ENCODE measurements around the gene KIF13A.
"Not testable (repeated sequence)": the region's sequence is repeated elsewhere in the genome, so short reads cannot be mapped to it uniquely, and the experiment has no call there.

Gene KIF13A

DNA sequence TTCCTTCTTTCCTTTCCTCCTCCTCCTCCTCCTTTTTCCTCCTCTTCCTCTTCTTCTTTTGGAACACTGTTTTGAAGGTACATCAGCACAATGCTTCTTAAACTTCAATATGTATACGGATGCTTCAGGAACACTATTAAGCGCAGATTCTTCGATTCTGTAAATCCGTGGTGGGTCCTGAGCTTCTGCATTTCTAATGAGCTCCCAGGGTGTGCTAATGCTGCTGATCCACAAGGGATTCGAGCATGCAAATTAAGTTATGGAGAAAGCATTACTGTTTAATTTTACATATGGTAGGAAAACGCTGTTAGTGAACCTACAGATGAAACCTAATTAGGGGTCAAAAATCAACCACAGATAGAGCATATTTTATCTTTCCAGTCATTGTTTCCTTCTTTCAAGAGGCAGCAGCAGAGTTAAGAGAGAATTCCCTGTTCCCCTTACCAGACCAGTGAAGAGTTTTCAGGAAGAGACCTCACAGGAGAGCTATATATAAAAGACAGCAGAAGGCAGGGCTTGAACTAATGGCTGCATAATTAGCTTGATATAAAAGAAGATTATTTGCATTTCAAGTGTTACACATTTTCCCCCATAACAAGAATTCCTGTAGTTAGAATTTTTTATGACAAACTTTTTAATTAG is 47.2 kb downstream of the KIF13A start:
- DNase-seq (ENCODE audit: low read depth, low spot score), result no peak
- H3K27ac ChIP-seq, result no peak overlapping the region

GRCh38 chr6:17938901-17939300 is 48.5 kb downstream of the KIF13A start:
- DNase-seq (ENCODE audit: low read depth, low spot score), result no peak
- peak overlapping the region; percentile 58 for H3K27ac ChIP-seq

DNA sequence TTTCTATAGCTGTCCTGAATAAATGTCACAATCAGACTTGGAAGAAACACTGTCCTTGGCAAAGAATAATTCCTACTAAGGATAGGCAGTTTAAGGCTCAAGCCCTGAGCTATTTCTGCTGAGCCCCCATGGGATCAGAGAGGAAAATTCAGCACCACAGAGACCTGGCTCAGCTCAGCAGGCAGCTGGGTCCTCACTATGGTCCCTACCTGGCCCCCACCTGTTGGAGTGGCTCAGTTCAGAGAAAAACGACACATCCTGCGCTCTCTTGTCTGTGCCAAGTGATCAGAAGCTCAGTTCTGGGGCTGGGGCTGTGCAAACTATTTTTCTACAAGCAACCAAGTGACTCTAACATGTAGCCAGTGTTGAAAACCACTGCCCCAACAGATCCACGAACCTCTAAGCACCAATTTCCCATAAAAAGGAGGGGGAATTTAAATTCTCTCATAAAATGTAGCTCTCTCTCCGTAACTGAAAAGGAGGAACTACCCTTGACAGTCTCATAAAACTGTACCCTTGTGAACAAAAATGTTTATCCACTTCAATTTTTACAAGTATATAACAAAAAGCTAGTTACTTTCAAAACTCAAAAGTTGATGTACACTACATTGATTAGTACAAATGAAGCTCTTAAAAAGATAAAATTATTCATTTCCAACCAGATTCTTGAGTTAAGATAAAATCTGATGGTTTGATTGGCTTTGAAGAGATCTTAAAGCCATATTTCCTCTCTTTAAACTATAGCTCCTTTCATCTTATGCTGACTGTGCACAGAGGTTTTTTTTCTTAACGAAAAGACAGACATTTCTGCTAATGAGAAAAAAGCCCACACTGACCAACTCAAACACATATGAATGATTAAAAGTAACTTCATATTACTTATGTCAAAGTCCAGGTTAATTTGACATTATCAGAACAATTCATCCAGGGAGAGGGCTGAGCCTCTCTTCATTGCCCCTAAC is 52.0 kb downstream of the KIF13A start:
- no peak for DNase-seq (ENCODE audit: low read depth, low spot score)
- no peak overlapping the region for H3K27ac ChIP-seq

GRCh38 chr6:17933716-17934115 is 53.7 kb downstream of the KIF13A start:
- DNase-seq (ENCODE audit: low read depth, low spot score), result no peak
- H3K27ac ChIP-seq, result peak overlapping the region; percentile 51

- no peak for DNase-seq (ENCODE audit: low read depth, low spot score)
- peak overlapping the region; percentile 51 for H3K27ac ChIP-seq
Observed at GRCh38 chr6:17932330-17932852, 55.0 kb downstream of the KIF13A start.

DNA sequence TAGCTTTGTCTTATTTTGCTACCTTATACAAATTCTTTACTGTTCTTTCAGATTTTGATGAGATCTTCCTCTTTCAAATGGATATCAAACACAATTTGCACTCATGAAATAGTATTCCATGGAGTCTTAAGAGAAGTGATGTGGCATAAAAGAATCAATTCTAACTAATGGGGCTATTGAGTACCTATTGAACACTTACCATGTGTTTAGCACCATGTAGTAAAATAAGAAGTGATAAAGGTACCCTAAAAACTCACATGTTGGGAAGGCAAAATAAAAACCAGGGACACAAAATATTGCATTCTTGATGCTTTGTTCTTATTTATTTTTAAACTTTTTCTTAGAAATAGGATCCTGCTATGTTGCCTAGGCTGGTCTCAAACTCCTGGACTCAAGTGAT is 56.2 kb downstream of the KIF13A start:
- H3K27ac ChIP-seq, result no peak overlapping the region
- no peak for DNase-seq (ENCODE audit: low read depth, low spot score)

- no peak overlapping the region for H3K27ac ChIP-seq
Observed at GRCh38 chr6:17930321-17930993, 57.0 kb downstream of the KIF13A start.

GRCh38 chr6:17928514-17929430 is 58.7 kb downstream of the KIF13A start:
- DNase-seq (ENCODE audit: low read depth, low spot score), result no peak
- H3K27ac ChIP-seq, result peak overlapping the region; percentile 44

More at GRCh38 chr6:17930321-17930993, 57.0 kb downstream of the KIF13A start:
- DNase-seq (ENCODE audit: low read depth, low spot score), result no peak

DNA sequence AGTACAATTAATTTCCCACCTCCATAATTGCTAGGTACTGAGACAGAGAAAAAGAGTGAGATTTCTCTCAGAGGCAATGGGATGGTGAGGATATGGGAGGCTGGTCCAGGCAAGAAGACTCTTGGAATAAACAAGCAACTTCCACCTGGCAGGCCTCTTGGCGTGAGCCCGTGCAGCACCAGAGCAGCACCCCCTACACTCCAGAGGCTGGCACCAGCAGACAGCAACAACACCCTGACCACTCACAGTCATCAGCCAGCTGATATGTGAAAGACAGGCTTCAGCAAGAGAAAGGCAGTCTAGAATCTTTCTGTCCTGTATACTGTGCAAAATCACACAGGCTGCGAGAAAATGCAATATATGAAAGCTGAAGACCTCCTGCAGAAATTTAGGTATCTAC is 59.7 kb downstream of the KIF13A start:
- no peak overlapping the region for H3K27ac ChIP-seq
- DNase-seq (ENCODE audit: low read depth, low spot score), result no peak

GRCh38 chr6:17923401-17923863 is 64.0 kb downstream of the KIF13A start:
- no peak for DNase-seq (ENCODE audit: low read depth, low spot score)
- no peak overlapping the region for H3K27ac ChIP-seq

DNA sequence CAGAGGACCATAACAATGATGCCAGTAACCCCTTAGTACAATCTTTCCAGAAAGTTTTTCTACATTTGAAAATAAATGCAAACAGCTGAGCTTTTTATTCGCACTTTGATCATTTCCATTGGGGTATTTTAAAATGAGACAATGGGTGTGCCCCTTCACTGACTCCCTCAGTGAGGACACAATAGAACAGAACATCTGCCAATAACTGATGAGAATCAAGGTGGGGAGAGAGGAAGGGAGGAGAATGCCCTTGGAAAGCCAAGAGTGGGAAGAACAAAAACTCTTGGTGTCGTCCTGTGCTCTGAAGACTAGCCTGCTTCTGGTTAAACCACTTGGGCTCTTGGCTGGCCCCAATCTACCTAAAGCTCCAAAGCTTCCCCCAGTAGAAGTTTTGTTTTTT is 66.0 kb downstream of the KIF13A start:
- DNase-seq (ENCODE audit: low read depth, low spot score), result no peak

DNA sequence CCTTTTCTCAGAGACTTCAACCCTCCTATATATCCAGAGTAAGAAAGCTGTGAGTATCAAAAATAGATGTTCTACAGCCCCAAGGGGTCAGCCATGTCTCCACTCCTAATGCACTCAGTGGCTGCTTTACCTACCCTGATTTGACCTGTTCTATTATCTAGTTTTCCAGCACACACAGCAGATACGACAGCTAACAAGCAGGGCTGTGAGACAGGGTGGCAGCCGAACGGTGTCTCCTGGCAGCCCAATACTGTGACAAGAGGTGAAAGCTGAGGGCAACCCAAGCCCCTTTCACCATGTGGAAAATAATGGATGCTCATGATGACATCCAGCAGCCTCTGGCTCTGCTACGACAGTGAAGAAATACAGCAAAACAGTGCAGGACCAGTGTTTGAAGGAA is 67.9 kb downstream of the KIF13A start:
- DNase-seq (ENCODE audit: low read depth, low spot score), result no peak
- H3K27ac ChIP-seq, result no peak overlapping the region

More for the DNA sequence above, 66.0 kb downstream of the KIF13A start:
- H3K27ac ChIP-seq, result no peak overlapping the region

DNA sequence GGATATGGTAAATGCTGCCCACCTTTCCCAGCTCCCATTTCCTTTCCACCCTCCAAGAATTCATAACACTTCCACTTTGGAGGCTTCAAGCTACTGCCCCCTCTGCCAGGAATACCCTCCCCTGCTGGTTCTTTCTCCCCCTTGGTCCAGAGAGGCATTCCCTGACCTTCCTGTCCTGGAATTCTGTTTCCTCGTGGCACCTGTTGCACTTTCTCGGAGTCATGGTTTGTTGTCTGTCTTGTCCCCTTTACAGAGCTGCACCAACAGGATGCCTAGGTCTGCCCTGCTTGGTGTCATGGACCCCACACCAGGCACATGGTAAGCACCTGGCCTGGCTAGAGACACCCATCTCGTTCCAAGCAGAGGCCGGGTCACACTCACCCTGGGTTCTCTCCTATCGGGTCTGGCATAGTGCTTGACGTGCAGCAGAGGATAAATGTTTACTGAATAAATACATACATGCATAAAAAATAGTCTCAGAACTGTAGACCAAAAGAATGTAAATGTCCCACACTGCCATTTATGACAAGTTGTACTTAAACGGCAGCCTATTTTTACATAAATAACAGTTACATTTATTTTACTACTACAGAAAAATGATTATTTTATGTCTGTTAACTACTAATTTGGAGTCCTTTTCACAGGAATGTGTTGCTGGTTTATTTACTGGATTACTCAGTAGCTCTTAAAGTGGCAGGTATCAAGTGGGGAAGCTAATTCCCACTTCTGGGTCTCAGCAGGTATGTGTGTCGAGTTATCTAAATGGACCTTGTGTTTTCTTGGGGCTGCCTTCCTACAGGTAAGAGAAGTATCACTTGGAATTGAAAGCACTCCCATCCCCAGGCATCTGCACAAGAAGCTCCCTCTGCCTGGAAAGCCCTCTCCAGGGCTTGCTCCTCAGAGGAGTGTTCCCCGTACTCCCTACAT is 69.3 kb downstream of the KIF13A start:
- no peak for DNase-seq (ENCODE audit: low read depth, low spot score)
- no peak overlapping the region for H3K27ac ChIP-seq

DNA sequence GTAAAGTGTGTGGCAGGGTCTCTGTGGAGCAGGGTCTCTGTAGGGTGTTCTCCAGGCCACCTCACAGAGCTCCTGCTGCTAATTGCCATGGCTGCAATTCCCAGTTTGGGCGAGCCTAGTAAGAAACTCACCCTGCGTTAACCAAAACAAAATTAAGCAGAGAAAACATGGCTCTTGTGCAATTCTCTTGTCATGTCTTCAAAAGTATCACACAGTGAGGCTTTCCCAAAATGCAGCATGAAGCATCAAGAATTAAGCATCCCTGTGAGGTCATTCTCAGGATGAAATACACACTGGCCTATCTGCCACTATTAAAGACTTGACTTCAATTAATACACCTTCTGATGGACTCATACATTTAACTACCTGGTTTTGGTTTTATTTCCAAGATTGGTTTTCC is 72.8 kb downstream of the KIF13A start:
- H3K27ac ChIP-seq, result no peak overlapping the region
- no peak for DNase-seq (ENCODE audit: low read depth, low spot score)

- no peak for DNase-seq (ENCODE audit: low read depth, low spot score)
- H3K27ac ChIP-seq, result no peak overlapping the region
Observed at GRCh38 chr6:17912521-17912920, 74.9 kb downstream of the KIF13A start.

- H3K27ac ChIP-seq; DNase-seq (ENCODE audit: low read depth, low spot score): not testable (repeated sequence)
Observed at GRCh38 chr6:17911656-17912055, 75.8 kb downstream of the KIF13A start.

- no peak for DNase-seq (ENCODE audit: low read depth, low spot score)
- H3K27ac ChIP-seq, result peak overlapping the region; percentile 5
Observed at GRCh38 chr6:17910189-17910588, 77.2 kb downstream of the KIF13A start.

GRCh38 chr6:17908831-17909230 is 78.6 kb downstream of the KIF13A start:
- peak overlapping the region; percentile 90 for H3K27ac ChIP-seq
- no peak for DNase-seq (ENCODE audit: low read depth, low spot score)

Measured in epithelial cell of prostate (primary cell).